ENCODE data around the gene SMIM1. TPM values are rescaled to one million over a fixed set of nuclear protein-coding genes. Genes with fewer than 3 reads are reported as not detected.
"Not testable (repeated sequence)": the region's sequence is repeated elsewhere in the genome, so short reads cannot be mapped to it uniquely, and the experiment has no call there.

The SMIM1 gene
- polyA plus RNA-seq, 1 experiment, result 1.0 TPM

DNA sequence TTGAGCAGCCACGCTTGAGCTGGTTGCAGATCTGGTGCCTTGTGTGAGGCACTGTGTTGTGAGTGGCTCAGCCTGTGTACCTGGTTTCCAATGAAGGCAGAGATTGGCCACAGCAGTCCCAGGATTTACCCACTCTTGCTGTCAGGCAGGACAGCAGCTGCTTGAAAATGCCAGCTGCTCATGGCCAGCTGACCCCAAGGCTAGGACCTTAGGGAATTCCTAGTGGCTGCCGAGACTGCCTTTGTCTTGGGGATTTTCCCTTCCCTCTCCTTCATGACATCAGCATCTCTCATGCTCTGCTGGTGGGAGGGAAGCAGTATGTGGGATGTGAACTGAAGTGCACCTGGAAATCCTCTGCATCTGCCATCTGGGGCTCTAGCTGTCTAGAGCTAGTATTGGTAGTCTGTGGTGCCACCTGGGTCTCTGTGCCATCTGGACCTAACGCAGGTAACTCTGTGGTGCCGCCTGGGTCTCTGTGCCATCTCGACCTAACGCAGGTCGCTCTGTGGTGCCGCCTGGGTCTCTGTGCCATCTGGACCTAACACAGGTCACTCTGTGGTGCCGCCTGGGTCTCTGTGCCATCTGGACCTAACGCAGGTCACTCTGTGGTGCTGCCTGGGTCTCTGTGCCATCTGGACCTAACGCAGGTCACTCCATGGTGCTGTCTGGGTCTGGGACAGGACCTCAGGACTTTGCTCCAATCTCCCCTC, 27.6 kb downstream of the SMIM1 start:
- TF ChIP-seq CTCF (IDR thresholded peaks at IDR 0.05; ENCODE audit: insufficient read depth, low read depth, low read length), result no peak
- H3K36me3 ChIP-seq (ENCODE audit: control insufficient read depth, insufficient read depth, low read length), result no peaks in the 10 kb centered on the region
- H3K27me3 ChIP-seq (ENCODE audit: control insufficient read depth, insufficient read depth, low read length), result peaks cover 3% of the 10 kb centered on the region
- CTCF ChIA-PET, result interaction anchor here (3.4 kb wide), 1 partner anchor 347 kb away, joined by 13 read pairs; the partner anchor contains the start of gene ARHGEF16
- POLR2A ChIA-PET, result no interaction called here
- H3K4me3 ChIP-seq (ENCODE audit: low read depth, low read length), result no peak overlapping the region
- no peak for DNase-seq (ENCODE audit: low read depth)

DNA sequence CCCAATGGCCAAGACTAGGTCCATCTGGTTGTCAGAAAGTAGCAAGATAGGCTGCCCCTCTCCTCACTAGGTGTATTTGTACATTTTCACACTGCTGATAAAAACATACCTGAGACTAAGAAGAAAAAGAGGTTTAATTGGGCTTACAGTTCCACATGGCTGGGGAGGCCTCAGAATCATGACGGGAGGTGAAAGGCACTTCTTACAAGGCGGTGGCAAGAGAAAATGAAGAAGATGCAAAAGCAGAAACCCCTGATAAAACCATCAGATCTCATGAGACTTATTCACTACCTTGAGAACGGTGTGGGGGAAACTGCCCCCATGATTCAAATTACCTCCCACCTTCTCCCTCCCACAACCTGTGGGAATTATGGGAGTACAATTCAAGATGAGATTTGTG, 28.2 kb downstream of the SMIM1 start:
- POLR2A ChIA-PET; H3K27me3 ChIP-seq (ENCODE audit: control insufficient read depth, insufficient read depth, low read length); H3K36me3 ChIP-seq (ENCODE audit: control insufficient read depth, insufficient read depth, low read length); DNase-seq (ENCODE audit: low read depth); H3K4me3 ChIP-seq (ENCODE audit: low read depth, low read length): not testable (repeated sequence)
- CTCF ChIA-PET, result interaction anchor here (1.0 kb wide), 1 partner anchor 31 kb away, joined by 3 read pairs; no protein-coding TSS in a partner anchor

- POLR2A ChIA-PET, result no interaction called here
- Histone ChIP-seq H3K27me3 (ENCODE audit: control insufficient read depth, insufficient read depth, low read length) (peaks cover 3% of the 10 kb centered on the region; the same call in 1 of the 2 replicates), H3K36me3 (ENCODE audit: control insufficient read depth, insufficient read depth, low read length) (no peaks in the 10 kb centered on the region), H3K4me3 (ENCODE audit: low read depth, low read length) (no peak overlapping the region)
- no peak for TF ChIP-seq CTCF (IDR thresholded peaks at IDR 0.05; ENCODE audit: insufficient read depth, low read depth, low read length)
- DNase-seq (ENCODE audit: low read depth), result no peak
- CTCF ChIA-PET, result interaction anchor here (0.6 to 1.5 kb wide), 4 partner anchors 18 to 351 kb away, joined by 3 to 6 read pairs (median 4); no protein-coding TSS in a partner anchor
Measured at GRCh38 chr1:3803905-3804626, 31.5 kb downstream of the SMIM1 start.

DNA sequence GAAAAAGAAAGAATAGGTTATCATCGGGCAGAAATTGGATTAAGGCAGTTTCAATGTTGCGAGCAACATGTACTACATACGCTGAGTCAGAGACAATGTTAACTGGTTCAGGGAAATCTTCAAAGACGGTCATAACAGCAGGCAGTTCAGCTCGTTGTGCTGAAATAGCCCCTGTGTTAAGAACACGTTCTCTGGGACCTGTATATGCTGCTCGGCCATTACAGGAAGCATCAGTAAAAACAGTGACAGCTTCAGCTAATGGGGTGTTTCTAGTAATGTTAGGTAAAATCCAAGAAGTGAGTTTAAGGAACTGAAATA, 32.0 kb downstream of the SMIM1 start:
- not testable (repeated sequence) for DNase-seq (ENCODE audit: low read depth)

DNA sequence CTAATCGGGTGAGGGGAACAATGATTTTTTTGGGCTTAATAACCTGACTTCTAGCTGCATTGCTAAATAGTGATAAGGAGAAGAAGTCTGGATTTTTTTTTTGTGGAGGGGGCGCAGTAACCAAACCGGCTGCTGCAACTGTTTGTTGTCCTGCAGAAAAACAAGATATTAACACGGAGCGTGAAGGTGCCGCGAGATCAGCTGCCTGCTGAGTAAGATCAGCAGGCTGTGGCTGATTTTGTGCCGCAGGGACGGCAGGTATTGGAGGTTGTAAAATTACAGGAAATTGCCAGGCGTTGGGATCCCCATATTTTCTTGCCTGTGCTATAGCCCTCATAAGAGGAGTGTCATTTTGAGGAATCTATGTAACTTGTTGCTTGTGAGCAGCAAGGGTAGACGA, 32.5 kb downstream of the SMIM1 start:
- ChIA-PET CTCF (no interaction called here), POLR2A (no interaction called here)
- no peak overlapping the region for H3K4me3 ChIP-seq (ENCODE audit: low read depth, low read length)
- peaks cover 1% of the 10 kb centered on the region; the same call in 1 of the 2 replicates for H3K27me3 ChIP-seq (ENCODE audit: control insufficient read depth, insufficient read depth, low read length)
- DNase-seq (ENCODE audit: low read depth), result no peak
- no peaks in the 10 kb centered on the region for H3K36me3 ChIP-seq (ENCODE audit: control insufficient read depth, insufficient read depth, low read length)
- no peak for TF ChIP-seq CTCF (IDR thresholded peaks at IDR 0.05; ENCODE audit: insufficient read depth, low read depth, low read length)

More for the DNA sequence above, 32.0 kb downstream of the SMIM1 start:
- CTCF ChIA-PET, result interaction anchor here (1.5 kb wide), 3 partner anchors 18 to 351 kb away, joined by 3 to 6 read pairs (median 4); no protein-coding TSS in a partner anchor
- H3K36me3 ChIP-seq (ENCODE audit: control insufficient read depth, insufficient read depth, low read length); H3K4me3 ChIP-seq (ENCODE audit: low read depth, low read length); H3K27me3 ChIP-seq (ENCODE audit: control insufficient read depth, insufficient read depth, low read length); POLR2A ChIA-PET: not testable (repeated sequence)

DNA sequence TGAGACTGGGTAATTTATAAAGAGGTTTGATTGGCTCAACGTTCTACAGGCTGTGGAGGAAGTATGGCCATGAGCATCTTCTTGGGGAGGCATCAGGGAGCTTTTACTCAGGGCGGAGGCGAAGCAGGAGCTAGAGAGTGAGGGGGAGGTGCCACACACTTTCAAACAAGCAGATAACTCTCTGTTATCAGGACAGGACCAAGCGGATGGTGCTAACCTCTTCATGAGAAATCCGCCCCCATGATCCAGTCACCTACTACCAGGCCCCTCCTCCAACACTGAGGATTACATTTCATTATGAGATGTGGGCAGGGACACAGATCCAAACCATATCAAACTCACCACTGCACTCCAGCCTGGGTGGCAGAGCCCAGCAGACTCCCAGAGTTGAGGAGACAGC, 35.2 kb downstream of the SMIM1 start:
- no peak for TF ChIP-seq CTCF (IDR thresholded peaks at IDR 0.05; ENCODE audit: insufficient read depth, low read depth, low read length)
- Histone ChIP-seq H3K27me3 (ENCODE audit: control insufficient read depth, insufficient read depth, low read length) (peaks cover 1% of the 10 kb centered on the region; the same call in 1 of the 2 replicates), H3K4me3 (ENCODE audit: low read depth, low read length) (no peak overlapping the region), H3K36me3 (ENCODE audit: control insufficient read depth, insufficient read depth, low read length) (no peaks in the 10 kb centered on the region)
- no peak for DNase-seq (ENCODE audit: low read depth)
- ChIA-PET CTCF (interaction anchor here (0.6 kb wide), 1 partner anchor 41 kb away, joined by 3 read pairs; no protein-coding TSS in a partner anchor), POLR2A (interaction anchor here (0.7 kb wide), 1 partner anchor 11 kb away, joined by 3 read pairs; the partner anchor contains the start of gene LRRC47)
